HUES6 (cell line): ENCODE measurements around the gene FGF21.
"Not testable (repeated sequence)": the region's sequence is repeated elsewhere in the genome, so short reads cannot be mapped to it uniquely, and the experiment has no call there.

ENCODE experiments used
- H3K27ac ChIP-seq: 2 replicates; pipeline ENCODE4 v1.7.0; 2013; ENCODE audit warnings: low read depth, mild to moderate bottlenecking, low read length, inconsistent platforms
- H3K27me3 ChIP-seq: 2 replicates; pipeline ENCODE4 v1.6.1; 2013; ENCODE audit warnings: low read length; ENCODE audit not compliant: control insufficient read depth, insufficient read depth
- H3K36me3 ChIP-seq: 2 replicates; pipeline ENCODE4 v1.6.1; 2013; ENCODE audit warnings: low read length; ENCODE audit not compliant: control insufficient read depth, insufficient read depth
- H3K4me1 ChIP-seq: 2 replicates; pipeline ENCODE4 v1.6.1; 2013; ENCODE audit warnings: low read length; ENCODE audit not compliant: control insufficient read depth, insufficient read depth
- H3K4me3 ChIP-seq: 2 replicates; pipeline ENCODE4 v1.5.1; 2013; ENCODE audit warnings: low read depth, low read length
- H3K9ac ChIP-seq: one replicate; pipeline ENCODE4 v1.6.1; 2013; ENCODE audit warnings: mild to moderate bottlenecking, low read length
- H3K9me3 ChIP-seq: 2 replicates; pipeline ENCODE4 v1.6.1; 2013; ENCODE audit warnings: low read depth, low read length; ENCODE audit not compliant: control insufficient read depth, insufficient read depth

Gene FGF21

DNA sequence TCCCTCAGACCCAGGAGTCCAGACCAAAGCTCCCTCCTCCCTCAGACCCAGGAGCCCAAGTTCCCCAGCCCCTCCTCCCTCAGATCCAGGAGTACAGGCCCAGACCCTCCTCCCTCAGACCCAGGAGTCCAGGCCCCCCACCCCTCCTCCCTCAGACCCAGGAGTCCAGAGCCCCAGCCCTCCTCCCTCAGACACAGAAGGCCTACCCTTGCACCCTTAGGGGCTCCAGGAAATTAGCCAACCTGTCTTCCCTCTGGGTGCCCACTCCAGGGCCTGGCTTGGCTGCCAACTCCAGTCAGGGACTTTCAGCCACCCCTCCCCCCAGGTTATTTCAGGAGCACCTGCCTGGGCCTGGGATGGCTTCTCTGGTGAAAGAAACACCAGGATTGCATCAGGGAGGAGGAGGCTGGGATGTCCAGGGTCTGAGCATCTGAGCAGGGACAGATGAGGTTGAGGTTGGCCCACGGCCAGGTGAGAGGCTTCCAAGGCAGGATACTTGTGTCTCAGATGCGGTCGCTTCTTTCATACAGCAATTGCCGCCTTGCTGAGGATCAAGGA is at the start of gene FGF21:
FGF21 (plus strand) TSS at position 441 of the 558 bp plus-strand sequence. CDS start 713 bp downstream, outside the sequence.
- Histone ChIP-seq H3K4me1 (peaks cover 12% of the 10 kb centered on the region; the same call in 1 of the 2 replicates), H3K9ac (no peak within 1 kb of the TSS), H3K36me3 (peaks cover 10% of the 10 kb centered on the region), H3K27ac (no peak within 1 kb of the TSS), H3K27me3 (peaks cover 6% of the 10 kb centered on the region; the same call in 1 of the 2 replicates), H3K4me3 (no peak within 1 kb of the TSS), H3K9me3 (no peaks in the 10 kb centered on the region)

GRCh38 chr19:48708471-48708870 is 46.9 kb upstream of the FGF21 start:
- H3K36me3 ChIP-seq = peaks cover 8% of the 10 kb centered on the region
- no peak overlapping the region for H3K27ac ChIP-seq
- H3K4me1 ChIP-seq = peaks cover 9% of the 10 kb centered on the region
- no peak overlapping the region for H3K4me3 ChIP-seq
- H3K27me3 ChIP-seq = no peaks in the 10 kb centered on the region
- peaks cover 3% of the 10 kb centered on the region for H3K9me3 ChIP-seq
- H3K9ac ChIP-seq = no peak overlapping the region

DNA sequence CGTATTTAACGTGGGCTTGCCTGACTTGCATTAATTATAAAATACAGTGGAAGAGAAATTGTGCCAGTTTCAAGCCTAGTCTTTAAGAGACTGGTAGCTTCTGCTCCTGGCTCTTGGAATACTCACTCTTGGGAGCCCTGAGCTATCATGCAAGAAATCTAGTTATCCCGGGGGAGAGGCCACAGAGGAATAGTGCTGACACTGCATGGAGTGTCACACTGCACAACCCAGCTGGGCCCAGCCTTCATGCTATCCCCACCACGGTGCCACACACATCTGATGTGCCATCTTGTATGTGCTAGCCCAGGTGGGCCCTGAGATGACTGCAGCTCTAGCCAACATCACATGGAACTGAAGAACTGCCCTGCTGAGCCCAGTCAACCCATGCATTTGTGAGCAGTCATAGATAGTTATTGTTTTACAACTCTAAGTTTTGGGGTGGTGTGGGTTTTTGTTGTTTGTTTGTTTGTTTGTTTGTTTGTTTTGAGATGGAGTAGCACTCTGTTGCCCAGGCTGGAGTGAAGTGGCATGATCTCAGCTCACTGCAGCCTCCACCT is 44.1 kb upstream of the FGF21 start:
- Histone ChIP-seq H3K9ac (no peak overlapping the region), H3K4me3 (no peak overlapping the region), H3K27me3 (no peaks in the 10 kb centered on the region), H3K9me3 (peaks cover 3% of the 10 kb centered on the region), H3K36me3 (no peaks in the 10 kb centered on the region), H3K4me1 (peaks cover 22% of the 10 kb centered on the region), H3K27ac (no peak overlapping the region)

GRCh38 chr19:48713041-48713863 is 42.1 kb upstream of the FGF21 start:
- H3K36me3 ChIP-seq = no peaks in the 10 kb centered on the region
- peaks cover 3% of the 10 kb centered on the region for H3K9me3 ChIP-seq
- peaks cover 30% of the 10 kb centered on the region for H3K4me1 ChIP-seq
- peak overlapping the region; percentile 57 for H3K9ac ChIP-seq
- H3K27me3 ChIP-seq = no peaks in the 10 kb centered on the region
- H3K4me3 ChIP-seq = peak overlapping the region; percentile 88
- H3K27ac ChIP-seq = no peak overlapping the region

- Histone ChIP-seq H3K4me3 (peak overlapping the region; percentile 88), H3K9ac (peak overlapping the region; percentile 57), H3K27me3 (no peaks in the 10 kb centered on the region), H3K27ac (no peak overlapping the region; the same call in 1 of the 2 replicates), H3K4me1 (peaks cover 34% of the 10 kb centered on the region), H3K9me3 (peaks cover 3% of the 10 kb centered on the region), H3K36me3 (no peaks in the 10 kb centered on the region)
These were observed 41.2 kb upstream of the FGF21 start for GRCh38 chr19:48713864-48714755.

DNA sequence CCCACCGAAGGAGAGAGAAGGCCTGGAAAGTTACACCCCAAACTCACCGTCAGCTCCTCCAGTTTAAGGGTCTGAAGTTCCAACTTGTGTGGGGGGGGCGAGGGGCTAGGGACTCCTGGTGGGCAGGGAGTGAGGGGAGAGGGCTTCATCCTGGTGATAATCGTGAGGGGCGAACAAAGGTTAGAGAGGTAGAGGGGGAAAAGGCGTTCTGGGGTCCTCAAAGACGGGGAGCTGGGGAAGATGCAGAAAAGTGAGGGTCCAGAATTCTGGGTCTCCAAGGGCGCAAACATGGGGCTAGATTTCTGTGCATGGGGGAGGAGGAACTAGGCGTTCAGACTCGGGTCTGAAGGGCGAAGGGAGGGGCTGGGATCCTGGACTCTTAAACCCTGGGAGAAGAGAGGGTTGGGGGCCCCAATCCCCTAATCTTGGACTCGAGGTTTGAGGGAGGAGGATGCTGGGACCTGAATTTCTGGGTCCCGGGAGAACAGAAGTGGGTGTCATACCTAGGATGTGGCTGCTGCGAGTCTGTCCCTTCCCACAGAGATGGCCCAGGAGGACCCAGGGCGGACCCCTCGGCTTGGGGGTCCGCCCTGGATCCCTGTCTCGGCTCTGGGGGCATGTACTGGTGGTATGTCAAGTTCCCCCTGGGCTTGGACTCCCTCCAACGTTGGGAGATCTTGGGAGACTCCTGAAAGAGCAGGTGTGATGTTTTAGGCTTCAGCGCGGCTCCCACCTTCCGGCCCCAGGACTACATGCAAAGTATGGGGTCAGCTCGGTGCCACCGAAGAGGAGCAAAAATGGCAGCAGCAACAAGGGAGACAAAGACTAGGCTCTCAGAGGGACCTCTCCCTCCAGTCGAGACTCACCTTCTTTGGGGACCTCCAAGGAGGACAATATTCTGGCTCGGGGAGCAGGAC is 40.3 kb upstream of the FGF21 start:
- Histone ChIP-seq H3K27me3 (no peaks in the 10 kb centered on the region), H3K9ac (peak overlapping the region; percentile 37), H3K4me3 (peak overlapping the region; percentile 63), H3K4me1 (peaks cover 42% of the 10 kb centered on the region), H3K9me3 (peaks cover 3% of the 10 kb centered on the region), H3K27ac (no peak overlapping the region; the same call in 1 of the 2 replicates), H3K36me3 (no peaks in the 10 kb centered on the region)

DNA sequence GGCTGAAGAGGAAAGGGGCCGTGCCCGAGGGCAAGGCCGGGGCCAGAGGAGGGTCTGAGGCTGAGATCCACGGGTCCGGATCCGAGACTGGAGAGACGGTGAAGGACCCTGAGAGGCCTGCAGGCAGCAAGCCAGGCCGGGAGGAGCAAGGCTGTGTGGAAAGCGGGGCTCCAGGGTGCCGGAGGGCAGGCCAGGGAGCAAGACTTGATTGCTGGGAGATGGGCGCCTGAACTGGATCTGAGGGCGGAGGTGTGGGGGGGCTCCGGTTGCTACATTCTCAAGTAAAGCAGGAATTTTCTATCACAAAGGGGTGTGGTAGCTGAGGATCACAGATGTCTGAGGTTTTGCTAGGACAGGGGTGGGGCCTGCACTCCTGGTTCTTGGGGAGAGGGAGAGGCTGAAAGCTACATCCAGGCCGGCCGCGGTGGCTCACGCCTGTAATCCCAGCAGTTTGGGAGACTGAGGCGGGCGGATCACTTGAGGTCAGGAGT is 39.6 kb upstream of the FGF21 start:
- Histone ChIP-seq H3K9ac (no peak overlapping the region), H3K9me3 (peaks cover 3% of the 10 kb centered on the region), H3K4me1 (peaks cover 45% of the 10 kb centered on the region), H3K27ac (no peak overlapping the region), H3K4me3 (no peak overlapping the region), H3K27me3 (no peaks in the 10 kb centered on the region), H3K36me3 (no peaks in the 10 kb centered on the region)

DNA sequence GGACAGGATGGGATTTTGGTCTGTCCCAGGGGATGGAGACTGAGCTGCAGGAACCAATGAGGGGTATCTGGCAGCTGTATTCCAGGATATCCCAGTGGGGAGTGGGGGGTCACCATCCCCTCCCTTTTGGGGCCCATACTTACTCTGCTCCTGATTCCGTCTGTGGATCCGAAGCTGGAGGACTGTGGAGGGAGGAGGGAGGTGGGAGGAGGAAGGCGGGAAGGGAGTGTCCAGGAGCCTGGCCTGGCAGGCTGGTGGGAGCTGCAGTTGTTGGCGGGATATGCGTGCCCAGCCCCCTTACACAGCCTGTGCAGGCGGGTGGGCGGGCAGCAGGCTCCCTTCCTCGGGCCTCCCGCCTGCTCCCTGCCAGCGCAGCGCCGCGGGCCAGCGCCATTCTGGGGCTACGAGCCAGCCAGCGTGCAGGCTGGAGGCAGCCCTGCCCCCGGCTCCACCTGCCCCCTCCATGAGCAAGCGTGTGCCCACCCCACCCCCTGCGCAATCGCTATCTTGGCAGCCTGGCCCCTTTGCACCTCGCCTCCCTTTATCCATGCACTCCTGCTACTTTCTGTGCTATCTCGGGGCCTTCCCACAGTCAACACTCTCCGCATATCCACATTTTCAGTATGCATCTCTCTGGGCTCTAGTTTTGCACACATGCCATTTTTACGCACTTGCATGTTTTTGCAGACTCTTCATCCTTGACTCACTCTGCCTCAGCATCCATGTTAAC is 38.6 kb upstream of the FGF21 start:
- Histone ChIP-seq H3K9ac (no peak overlapping the region), H3K9me3 (no peaks in the 10 kb centered on the region), H3K27me3 (no peaks in the 10 kb centered on the region), H3K4me1 (peaks cover 45% of the 10 kb centered on the region), H3K36me3 (no peaks in the 10 kb centered on the region), H3K27ac (no peak overlapping the region), H3K4me3 (peak overlapping the region; percentile 50)

DNA sequence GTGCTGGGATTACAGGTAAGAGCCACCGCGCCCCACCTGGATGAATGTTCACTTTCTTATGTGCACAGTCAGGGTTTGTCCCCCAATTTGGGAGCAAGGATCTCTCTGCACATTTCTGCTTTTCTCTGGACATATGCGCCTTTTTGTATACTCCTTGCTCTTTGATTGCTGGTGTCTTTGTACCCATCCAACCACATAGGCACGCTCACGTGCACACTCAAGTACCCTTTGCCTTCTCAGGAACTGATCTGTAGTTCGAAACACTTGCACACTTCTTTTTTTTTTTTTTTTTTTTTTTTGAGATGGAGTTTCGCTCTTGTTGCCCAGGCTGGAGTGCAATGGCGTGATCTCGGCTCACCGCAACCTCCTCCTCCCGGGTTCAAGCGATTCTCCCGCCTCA is 37.2 kb upstream of the FGF21 start:
- not testable (repeated sequence) for H3K27ac ChIP-seq, H3K9me3 ChIP-seq, H3K4me3 ChIP-seq, H3K9ac ChIP-seq, H3K27me3 ChIP-seq, H3K36me3 ChIP-seq
- peaks cover 42% of the 10 kb centered on the region for H3K4me1 ChIP-seq
